ENCODE measurements around the gene SF1.

GRCh38 chr11:64810271-64810890 lies 32.0 kb upstream of the SF1 start, which contains the start of gene MEN1:
- TF ChIP-seq CTCF (IDR thresholded peaks at IDR 0.05; ENCODE audit: borderline replicate concordance, extremely low read depth, low read length, poor library complexity, severe bottlenecking) (no peak), EZH2 (IDR thresholded peaks at IDR 0.05; ENCODE audit: borderline replicate concordance, low read depth, low read length, severe bottlenecking) (no peak)
